Measurements from ENCODE around the gene KRT37.

Gene KRT37

DNA sequence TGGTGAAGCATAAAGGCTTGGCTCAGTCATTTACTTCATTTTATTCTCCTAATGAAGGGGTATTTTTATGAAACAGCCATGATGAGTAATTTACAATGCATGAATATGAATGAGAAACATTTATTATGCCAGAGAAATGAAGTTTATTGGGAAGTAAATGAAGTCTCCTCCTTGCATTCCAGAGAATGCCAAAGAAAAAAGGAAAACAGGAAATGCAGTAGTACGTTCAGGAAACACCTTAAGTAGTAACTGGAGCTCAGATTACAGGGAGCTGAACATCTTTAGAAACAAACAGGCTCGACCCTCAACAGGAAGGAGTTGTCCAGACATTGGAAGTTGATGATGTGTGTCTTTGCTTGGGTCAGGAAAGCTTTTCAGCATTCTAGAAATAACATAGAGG is 46.8 kb downstream of the KRT37 start:
- H3K4me3 ChIP-seq (ENCODE audit: low read depth, low read length) = no peak overlapping the region
- TF ChIP-seq, protein P1, sequence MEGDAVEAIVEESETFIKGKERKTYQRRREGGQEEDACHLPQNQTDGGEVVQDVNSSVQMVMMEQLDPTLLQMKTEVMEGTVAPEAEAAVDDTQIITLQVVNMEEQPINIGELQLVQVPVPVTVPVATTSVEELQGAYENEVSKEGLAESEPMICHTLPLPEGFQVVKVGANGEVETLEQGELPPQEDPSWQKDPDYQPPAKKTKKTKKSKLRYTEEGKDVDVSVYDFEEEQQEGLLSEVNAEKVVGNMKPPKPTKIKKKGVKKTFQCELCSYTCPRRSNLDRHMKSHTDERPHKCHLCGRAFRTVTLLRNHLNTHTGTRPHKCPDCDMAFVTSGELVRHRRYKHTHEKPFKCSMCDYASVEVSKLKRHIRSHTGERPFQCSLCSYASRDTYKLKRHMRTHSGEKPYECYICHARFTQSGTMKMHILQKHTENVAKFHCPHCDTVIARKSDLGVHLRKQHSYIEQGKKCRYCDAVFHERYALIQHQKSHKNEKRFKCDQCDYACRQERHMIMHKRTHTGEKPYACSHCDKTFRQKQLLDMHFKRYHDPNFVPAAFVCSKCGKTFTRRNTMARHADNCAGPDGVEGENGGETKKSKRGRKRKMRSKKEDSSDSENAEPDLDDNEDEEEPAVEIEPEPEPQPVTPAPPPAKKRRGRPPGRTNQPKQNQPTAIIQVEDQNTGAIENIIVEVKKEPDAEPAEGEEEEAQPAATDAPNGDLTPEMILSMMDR (IDR thresholded peaks at IDR 0.05; ENCODE audit: low read depth, low read length) = no peak
